Activated T-helper 9 cell treated with anti-CD3 and anti-CD28 coated beads, Interleukin-2, amount 50 U/mL, for 16 hours (primary cell): Measurements from ENCODE around the gene CACNG4.

Experiments used
- DNase-seq: peaks from one replicate; pipeline ENCODE4 v3.0.0-alpha.2; 2020; ENCODE audit warnings: low read depth

The CACNG4 gene

DNA sequence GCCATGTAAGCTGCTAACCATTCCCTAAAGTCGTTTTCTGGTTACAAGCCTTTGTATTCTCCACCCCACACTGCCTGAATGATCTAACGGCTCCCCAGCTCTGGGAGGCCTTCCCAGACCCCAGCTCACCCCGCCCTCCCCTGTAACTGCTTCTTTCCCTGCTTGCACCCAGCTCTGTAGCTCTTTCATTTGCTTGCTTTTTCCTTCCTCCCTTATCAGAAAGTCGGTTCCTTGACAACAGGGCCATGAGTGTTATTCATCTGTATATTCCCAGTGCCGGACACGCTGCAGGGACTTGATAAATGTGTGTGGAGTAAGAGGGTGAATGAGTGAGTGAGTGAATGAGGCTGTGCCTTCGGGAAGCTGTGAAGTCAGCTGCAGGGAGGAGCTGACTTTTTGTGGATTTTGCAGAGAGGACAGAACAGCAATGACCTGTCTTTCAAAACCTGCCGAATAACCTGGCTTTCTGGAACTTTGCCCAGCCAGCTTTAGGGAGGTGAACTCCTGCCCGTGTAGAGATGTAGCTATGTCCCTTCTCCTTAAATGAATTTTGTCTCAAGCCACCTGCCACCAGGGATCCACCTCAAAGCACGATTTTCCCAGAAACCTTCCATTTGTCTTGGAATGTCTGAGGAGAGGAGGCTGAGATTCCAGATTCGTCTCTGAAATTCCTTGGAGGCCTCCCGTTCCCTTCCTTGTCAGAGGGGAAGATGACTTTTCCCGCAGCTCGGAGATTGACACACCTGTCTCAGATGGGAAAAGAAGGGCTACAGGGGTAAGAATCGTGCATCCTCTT is 20.0 kb upstream of the CACNG4 start:
- no peak for DNase-seq

DNA sequence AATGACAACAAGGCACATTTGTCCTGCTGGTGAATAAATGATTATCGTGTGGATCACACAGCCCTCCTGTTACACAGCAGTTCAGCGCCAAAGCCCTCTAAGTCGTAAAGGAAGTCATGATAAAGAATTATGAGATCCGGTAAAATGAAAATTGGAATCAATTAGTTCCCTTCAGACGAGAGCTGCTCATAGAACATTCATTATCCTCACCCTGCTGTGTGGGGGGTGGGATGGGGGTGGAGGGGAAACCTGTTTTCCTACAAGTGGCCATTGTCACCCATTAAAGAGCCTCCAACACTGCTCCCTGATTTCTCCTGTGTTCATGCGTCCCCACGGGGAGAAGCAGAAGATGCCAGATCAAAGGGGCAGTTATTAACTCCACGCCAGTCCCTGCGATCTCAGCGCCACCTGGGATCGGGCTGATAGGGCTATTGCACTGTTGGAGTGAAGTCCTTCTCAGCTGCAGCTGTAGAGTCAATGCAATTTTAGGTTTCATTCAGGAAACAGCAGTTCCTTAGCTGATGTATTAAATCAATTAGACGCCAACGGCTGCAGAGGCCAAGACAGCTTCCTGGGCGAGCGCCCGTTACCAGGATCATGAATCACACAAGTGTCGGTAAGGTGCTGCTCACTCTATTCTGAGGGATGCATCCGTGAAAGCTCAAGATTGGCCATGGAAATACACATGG is 19.2 kb upstream of the CACNG4 start:
- no peak for DNase-seq

DNA sequence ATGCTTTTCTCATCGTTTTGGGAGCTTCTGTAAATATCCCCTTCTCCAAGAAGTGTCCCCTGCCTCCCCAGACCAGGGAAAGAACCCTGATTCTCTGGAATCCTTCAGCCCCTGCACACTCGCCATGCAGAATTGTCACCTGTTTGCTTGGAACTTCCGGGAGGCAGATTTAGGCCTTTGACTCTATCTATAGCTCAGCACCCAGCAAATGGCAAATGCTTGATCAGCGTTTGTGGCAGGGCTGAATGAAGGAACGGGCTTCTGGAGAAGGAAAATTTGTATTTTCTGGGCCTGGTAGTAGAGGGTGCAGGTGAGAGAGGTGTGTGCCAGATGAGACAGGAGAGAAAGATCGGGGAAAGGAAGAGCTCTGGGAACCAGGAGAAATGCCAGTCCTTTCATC is 18.3 kb upstream of the CACNG4 start:
- no peak for DNase-seq

DNA sequence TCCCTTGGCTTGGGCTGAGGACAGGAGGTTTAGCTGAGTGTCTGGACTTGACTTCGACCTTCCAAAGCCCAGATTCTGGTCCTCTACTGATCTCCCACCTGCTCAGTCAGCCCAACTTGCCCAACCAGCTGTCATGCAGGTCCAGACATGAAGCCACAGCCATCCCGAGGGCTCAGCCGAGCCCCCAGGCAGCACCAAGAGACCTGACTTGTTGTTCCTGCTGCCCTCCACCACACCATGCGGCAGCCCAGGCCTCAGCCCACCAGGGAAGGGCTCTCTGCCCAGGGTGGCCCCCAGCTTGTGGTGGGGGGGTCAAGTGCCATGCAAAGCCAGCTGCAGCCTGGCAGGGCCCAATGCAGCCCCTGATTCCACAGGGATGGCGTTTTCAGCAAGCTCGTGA is 17.2 kb upstream of the CACNG4 start:
- no peak for DNase-seq

DNA sequence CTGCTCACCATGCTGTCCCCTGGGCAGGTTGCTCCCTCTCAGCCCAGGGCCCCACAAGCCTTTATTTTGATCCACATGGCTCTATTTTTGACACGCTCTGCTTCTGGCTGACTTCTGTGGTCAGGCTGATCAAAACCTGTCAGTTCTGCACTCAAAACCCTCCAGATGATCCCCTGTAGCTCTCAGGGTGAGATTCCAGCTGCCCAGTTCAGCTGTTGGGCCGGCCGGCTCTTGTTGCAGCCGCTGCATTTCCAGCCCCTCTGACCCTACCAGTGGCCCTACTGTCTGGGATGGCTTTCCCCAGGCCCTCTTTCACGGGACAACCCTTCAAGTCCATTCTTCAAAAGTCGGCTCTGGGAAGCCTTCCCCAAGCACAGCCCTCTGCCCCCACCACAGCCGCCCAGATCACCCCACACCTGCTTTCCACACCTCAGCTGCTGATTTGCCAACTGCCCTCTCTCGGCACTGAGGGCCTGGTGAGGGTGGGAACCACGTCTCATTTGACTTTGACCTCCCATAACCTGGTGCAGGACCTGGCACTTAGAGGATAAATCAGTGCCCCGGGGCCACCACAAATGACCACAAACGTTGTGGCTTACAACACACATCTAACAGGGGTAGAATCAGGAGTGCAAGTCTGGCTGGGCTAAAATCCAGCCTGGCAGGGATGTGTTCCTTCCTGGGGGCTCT is 16.3 kb upstream of the CACNG4 start:
- DNase-seq, result no peak

DNA sequence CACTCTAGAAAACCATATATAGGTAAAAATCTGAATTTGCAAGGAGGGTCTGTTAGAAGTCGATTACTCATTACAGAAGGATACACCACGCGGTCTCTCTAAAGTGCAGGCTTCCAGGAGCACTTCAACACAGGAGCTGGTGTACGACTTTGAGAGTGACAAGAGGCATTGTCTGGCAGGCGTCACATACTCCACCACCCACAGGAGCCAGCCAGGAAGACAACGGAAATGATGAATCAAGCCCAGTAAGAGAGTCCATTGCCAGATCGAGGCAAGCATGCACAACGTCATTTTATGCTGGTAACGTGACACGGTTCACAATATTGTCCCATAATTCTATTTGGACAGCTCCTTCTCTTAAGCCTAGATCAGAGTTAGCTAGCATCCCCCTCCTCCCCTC is 15.0 kb upstream of the CACNG4 start:
- DNase-seq, result no peak

DNA sequence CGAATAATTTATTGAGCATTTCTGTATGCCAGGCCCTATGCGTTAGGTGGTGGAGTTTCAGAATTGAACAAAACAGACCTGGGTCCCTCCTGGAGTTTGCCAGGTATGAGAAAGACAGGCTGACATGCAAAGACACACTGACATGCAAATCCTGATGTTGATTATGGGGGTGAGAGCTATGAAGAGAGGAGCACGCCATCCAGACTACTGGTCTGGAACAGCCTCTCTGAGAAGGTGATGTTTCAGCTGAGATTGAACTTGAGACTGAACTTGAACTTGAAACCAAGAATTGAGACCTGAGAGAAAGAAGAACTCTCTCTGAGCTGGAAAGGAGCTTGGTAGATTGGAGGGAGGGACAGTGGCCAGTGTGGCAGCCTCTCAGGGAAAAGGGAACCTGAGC is 14.2 kb upstream of the CACNG4 start:
- DNase-seq, result no peak

DNA sequence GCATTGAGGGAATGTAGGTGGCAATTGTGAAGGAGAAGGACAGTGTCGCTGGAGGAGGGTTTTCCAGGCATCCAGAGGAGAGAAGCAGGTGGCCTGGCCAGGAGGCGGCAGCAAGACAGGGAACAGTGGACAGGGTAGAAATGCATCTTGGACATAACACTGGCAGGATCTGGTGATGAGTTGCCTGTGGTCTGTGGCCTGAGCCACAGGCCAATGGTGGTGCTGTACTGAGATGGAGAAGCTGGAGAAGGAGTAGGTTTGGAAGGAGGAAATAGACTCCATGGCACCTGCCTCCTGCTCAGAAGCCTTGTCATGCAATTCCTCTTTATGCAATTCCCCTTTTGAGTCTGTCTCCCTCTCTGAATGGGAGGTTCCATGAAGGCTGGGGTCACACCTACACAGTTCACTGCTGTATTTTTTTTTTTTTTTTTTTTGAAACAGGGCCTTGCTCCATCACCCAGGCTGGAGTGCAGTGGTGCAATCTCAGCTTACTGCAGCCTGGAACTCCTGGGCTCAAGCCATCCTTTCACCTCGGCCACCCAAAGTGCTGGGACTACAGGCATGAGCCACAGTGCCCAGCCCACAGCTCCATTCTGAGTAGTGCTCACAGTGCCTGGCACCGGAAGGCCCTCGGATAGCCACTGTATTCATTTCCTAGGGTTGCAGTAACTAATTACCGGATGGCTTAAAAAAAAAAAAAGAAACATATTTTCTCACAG is 13.5 kb upstream of the CACNG4 start:
- no peak for DNase-seq

DNA sequence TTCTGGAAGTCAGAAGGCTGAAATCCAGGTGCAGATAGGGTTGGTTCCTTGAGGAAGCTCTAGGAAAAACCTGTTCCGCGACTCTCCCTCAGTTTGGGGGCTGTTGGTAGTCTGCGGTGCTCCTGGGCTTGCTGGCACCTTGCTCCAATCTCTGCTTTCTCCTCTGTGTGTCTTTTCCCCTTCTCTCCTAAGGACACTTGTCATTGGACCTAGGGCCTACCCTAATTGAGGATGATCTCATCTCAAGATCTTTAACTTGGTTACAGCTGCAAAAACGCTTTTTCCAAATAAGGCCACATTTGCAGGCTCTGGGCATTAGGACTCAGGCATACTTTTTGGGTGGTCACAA is 12.9 kb upstream of the CACNG4 start:
- no peak for DNase-seq

DNA sequence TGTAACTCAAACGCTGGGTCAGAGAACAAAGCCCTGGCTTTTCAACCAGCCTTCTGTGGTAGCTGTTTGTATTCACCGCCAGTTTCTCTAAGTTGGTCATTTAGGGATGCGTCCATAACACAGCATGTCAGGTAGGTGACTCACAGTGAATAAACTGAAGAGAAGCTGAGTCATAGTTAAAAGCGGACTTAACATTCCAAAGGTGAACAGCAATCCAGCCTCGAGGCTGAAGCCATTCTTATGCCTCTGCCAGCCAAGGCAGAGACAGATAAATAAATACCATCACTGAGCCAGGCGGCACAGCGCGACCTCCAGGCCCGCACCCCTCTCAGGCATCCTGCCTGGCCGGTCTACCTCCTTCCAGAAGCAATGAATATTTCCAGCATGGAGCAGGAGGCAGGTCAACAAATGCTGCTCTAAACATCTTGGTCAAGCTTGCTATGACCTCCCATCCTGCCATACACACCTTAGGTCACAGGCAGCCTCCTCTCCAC is 12.4 kb upstream of the CACNG4 start:
- no peak for DNase-seq

DNA sequence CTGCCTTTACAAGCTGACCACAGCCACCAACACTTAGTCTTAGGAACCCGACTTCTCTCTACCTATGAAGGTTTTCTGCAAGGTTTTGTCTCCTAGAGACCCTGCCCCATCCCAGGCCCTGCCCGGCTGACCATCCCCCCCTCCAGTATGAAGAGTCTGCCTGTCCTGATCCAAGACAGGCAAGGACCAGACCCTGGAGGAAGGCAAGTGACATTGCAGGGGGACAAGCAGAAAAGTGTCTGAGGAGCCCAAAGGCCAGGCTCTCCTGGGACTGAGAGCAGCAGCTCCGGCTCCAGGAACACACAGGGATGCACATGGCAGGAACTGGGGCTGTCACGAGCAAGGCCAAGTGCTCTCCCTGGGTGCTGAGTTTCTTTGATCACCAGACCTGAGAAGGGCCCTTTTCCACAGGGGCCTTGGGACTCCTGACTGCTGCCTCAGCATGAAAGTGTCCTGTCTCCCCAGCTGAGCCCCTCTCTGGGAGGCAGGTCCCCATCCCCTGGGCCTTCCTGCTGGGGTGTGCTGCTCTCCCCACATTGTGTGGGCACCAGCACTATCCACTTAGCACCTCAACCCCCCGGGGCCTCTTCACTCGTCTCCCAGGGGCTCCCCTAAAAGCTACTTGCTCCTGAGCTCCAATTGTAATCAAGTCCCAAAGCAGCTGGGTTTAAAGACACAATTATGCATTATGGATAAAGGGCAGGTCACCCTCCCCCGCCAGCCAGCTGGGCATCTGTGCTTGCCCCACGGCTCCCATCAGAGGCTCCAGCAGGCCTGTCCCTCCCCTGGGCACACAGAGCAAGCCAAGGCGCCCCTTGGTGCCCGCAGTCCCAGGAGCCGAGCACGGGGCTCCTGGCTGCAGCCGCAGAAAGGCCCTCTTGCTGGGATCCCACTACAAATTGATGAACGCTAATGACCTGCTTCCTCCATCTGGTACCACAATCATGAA is 11.6 kb upstream of the CACNG4 start:
- no peak for DNase-seq

DNA sequence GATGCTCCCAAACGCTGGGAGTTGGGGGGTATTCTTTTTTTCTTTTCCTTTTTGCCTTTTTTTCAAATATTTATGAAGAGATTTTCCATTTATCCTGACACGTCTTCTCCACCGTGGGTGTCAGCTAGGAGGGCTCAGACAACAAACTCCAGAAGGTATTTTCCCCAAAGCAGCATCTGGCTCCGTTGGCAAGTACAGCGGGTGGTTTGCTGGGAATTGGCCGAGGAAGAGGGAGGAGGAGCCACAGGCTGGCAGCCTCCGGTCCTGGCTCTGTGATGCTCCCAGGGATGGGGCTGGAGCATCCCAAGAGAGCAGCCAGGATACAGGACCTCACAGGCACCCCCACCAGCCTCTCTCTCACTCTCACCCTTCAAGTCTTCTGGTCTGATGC is 10.9 kb upstream of the CACNG4 start:
- no peak for DNase-seq

DNA sequence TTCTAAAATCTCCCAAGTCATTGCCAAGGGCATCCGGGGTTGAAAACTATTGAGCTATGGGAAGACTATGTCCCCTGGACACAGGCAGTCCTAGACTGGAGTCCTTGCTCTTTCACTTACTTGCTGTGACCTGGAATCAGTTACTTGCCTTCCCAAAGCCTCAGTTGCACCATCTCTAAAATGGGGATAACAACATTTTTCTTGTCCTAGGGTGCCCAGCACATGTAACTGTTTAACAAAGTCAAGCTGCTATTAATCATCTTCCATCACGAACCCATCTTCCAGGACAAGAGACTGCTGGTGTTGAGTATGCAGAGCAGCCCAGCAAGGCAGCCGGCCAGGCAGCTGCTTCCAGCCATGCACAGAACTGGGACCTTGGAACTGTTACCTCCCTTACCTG is 9.9 kb upstream of the CACNG4 start:
- DNase-seq, result no peak

DNA sequence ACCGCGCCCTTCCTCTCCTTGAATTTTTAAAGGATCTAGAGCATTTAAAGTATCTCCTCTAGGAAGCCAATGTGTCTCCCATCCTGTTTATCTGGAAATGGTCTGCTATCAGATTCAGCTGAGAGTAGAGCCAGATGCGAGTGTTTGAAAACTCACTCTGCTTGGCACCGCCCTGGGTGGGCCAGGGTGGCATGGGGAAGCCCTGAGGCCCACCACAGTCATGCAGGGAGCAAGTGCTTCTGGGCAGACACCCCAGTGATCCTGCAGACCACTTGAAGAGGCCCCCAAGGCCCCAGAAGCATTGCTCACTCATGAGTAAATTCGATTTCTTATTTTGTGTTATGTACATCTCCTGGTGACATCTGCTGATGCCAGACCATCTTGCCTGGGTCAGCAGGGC is 8.7 kb upstream of the CACNG4 start:
- no peak for DNase-seq

DNA sequence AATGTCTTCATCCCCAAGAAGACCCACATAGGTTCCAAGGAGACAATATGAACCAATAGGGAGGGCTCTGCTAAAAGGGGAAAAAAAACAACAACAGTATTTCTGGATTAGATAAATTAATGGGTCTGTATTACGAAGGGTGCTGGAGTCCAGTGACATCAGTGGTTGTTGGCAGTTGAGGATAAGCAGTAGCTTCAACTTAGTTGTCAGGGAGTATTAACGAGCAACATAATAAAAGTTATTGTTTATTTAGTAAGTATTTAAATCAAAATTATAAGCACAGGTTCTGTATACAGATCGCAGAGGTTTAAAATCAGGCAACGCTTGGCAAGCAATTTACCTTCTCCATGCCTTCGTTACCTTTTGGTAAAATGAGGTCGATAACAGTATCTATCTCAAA is 7.6 kb upstream of the CACNG4 start:
- DNase-seq, result no peak

DNA sequence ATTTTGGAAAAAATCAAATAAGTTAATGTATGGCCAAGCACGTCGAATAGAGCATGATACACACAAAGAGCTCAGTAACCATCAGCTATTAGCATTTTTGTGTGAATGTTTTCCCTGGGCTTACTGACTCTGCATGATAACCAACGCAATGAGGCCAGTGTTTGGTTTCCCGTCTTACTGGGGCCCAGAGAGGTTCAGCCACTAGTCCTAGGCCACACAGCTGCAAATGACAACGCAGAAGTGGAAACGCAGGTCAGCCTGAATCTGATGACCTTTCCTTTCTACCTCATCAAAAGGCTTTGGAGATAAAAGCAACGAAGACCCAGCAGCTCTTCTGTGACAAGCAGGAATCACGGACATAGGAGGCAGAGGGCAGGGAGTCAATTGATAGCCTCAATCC is 7.2 kb upstream of the CACNG4 start:
- no peak for DNase-seq

DNA sequence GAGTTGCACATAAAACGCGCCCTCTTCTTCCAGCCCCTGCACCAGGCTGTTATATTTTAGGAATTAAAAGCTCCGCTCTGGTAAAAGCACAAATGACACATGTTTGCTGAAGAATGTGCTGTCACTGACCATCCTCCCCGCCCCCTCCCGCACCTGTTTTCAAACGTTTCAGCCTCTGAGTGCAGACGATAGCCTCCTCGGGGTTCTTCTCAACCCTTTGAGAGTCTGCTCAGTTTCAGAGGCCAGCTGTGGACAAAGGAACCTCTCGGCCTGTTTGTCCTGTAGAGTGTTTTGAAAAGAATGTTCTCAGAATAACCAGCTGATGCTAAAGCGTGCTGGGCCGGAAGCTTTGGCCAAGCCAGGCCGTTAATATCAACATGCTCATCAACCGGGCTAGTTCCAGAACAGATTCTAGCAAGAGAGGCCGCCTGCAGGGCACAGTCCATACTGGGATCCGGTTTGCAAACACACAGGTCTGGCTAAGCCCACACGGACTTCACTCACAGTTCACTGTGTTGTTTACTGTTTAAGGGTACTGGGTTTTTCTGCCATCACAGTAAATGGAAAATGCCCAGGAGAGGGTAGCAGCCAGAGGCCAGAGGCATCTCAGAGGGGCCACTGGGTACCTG is 6.4 kb upstream of the CACNG4 start:
- no peak for DNase-seq

DNA sequence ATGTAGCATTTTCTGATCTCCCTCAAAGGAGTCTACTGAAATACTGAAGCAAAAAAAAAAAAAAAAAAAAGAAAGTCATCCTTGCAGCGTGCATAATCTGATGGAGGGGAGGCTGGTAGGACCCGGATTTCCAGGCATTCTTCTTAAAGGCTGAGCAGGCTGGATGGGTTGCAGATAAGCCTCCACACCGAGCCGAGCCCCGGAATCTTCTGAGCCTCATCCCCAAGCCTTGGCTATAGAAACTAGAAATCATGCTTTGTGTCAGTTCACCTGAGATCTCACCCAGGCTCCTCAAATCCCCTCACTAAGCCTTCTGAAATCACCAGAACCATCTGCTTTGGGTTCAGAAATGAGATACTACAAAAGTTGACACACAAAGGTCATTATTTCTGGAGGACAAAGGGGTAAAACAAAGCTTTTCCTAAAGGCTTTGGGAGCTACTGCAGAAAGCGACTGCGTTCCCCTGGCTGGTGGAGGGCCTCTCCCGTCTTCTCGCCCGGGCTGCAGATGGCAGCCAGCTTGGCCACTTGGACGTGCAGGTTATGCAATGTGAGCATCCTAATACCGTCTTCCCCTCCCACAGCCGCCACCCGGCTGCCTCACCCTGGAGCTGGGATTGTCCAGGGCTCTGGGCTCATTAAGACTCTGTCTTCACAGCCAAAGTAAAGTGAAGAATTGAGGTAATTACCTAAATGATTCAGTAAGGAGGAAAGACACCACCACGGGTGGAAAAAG is 4.7 kb upstream of the CACNG4 start:
- no peak for DNase-seq

DNA sequence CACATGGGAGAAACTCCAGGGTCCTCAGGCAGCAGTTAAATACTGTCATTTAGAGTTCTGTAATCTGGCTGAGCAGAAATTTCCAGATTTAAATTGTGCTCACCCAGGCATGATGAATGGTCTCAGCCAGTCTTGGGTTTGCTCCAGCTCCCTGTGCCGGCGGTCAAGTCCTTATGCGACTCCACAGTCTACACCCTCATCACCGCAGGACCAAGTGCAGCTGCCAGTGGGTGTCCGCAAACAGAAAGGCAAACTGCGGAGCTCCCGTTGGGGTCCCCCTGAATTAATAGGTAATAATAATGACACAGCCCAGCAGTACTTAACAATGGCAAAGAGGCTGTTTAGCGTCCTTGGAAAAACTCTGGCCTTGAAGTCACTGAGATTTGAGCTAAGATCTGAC is 3.9 kb upstream of the CACNG4 start:
- DNase-seq, result no peak

DNA sequence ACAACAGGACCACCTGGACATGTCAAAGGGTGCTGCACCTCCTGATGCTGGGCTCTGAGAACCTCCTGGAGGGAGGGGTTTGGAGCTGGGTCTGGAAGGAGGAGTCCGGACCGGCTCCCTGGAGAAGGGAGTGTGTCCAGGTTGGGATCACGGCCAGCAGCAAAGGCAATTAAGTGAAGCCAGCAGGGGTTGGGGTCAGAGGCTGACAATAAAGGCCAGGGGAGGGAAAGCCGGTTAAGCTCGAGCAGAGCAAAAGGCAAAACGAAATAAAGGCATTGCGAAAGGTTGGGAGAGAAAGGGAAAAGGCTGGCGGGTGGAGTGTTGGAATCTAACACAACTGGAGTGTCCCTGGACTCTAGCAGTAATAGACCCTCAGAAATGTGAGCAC is 992 bp upstream of the CACNG4 start:
- no peak for DNase-seq
